H1 (cell line): ENCODE results near the gene MUC4. TPM values are rescaled to one million over a fixed set of nuclear protein-coding genes. Genes with fewer than 3 reads are reported as not detected.

ENCODE experiments used
- CTCF ChIA-PET: fragments of 300-600 bp; sonication (Branson Sonifier 250); formaldehyde crosslinking; loops from one replicate; lab custom pipeline; 2021; ENCODE audit not compliant: partially characterized antibody; lab: Charles Lee
- POLR2A ChIA-PET: fragments of 300-600 bp; sonication (Branson Sonifier 250); formaldehyde crosslinking; loops from one replicate; lab custom pipeline; 2021; ENCODE audit warnings: inconsistent platforms; ENCODE audit not compliant: partially characterized antibody; lab: Charles Lee
- DNase-seq, 2 experiments: peaks; one replicate each; pipeline versions ENCODE4 v3.0.0 to v3.0.0-alpha.2; 2010 to 2022; ENCODE audit warnings: low spot score in 2 of 2, low read depth in 1 of 2, mixed read lengths in 1 of 2
- FAIRE-seq: peaks from 2 replicates; lab custom pipeline; 2011; peaks lifted over from hg19 to GRCh38; lab: Jason Lieb, UNC
- H2AFZ ChIP-seq: 2 replicates; pipeline ENCODE4 v1.8.1; 2012; ENCODE audit warnings: low read length, inconsistent platforms
- H2AK5ac ChIP-seq: 2 replicates; pipeline ENCODE4 v1.6.1; 2013; ENCODE audit warnings: low read depth, low read length
- H2BK120ac ChIP-seq: replicated peaks from 2 replicates; pipeline ENCODE3; 2013; ENCODE audit warnings: low read depth, low read length, inconsistent platforms
- H2BK12ac ChIP-seq: 2 replicates; pipeline ENCODE4 v1.6.1; 2013; ENCODE audit warnings: low read depth, low read length
- H2BK15ac ChIP-seq: 2 replicates; pipeline ENCODE4 v1.6.1; 2013; ENCODE audit warnings: low read length
- H2BK20ac ChIP-seq: 2 replicates; pipeline ENCODE4 v1.6.1; 2013; ENCODE audit warnings: low read length
- H2BK5ac ChIP-seq: 2 replicates; pipeline ENCODE4 v1.6.1; 2013; ENCODE audit warnings: low read depth, low read length
- H3K14ac ChIP-seq: 2 replicates; pipeline ENCODE4 v1.6.1; 2013; ENCODE audit warnings: inconsistent platforms; ENCODE audit not compliant: insufficient read length
- H3K18ac ChIP-seq: 2 replicates; pipeline ENCODE4 v1.6.1; 2013; ENCODE audit warnings: low read length; ENCODE audit errors: extremely low read depth
- H3K23ac ChIP-seq: 2 replicates; pipeline ENCODE4 v1.6.1; 2013; ENCODE audit warnings: inconsistent platforms; ENCODE audit not compliant: insufficient read length
- H3K23me2 ChIP-seq: 2 replicates; pipeline ENCODE4 v1.6.1; 2013; ENCODE audit warnings: low read depth, low read length
- H3K27ac ChIP-seq: 2 replicates; pipeline ENCODE4 v1.6.1; 2011; ENCODE audit warnings: low read depth, low read length, inconsistent platforms
- H3K27me3 ChIP-seq, 4 experiments: replicated peaks in 1 of 4; 1 replicate in 1 of 4; 2 replicates in 3 of 4; pipeline versions ENCODE4 v1.6.1 to v1.8.1; 2011 to 2013; ENCODE audit warnings: low read length in 3 of 4, mild to moderate bottlenecking in 3 of 4, inconsistent platforms in 2 of 4, mixed read lengths in 2 of 4, moderate library complexity in 1 of 4; ENCODE audit not compliant: control insufficient read depth in 3 of 4, insufficient read depth in 3 of 4; ENCODE audit errors: extremely low read depth in 1 of 4
- H3K36me3 ChIP-seq, 4 experiments: 2 replicates each; pipeline versions ENCODE4 v1.6.1 to v1.8.1; 2011 to 2013; ENCODE audit warnings: mild to moderate bottlenecking in 4 of 4, low read length in 3 of 4, moderate library complexity in 2 of 4, control low read depth in 1 of 4, inconsistent platforms in 1 of 4; ENCODE audit not compliant: insufficient read depth in 4 of 4, control insufficient read depth in 2 of 4
- H3K4ac ChIP-seq: replicated peaks from 2 replicates; pipeline ENCODE3; 2013; ENCODE audit warnings: low read length, low read depth, mixed read lengths, inconsistent platforms; ENCODE audit not compliant: insufficient read length
- H3K4me1 ChIP-seq, 4 experiments: replicated peaks in 1 of 4; 1 replicate in 1 of 4; 2 replicates in 3 of 4; pipeline versions ENCODE4 v1.6.1 to v1.8.1; 2011 to 2013; ENCODE audit warnings: low read length in 3 of 4, inconsistent platforms in 2 of 4, mixed read lengths in 1 of 4; ENCODE audit not compliant: insufficient read depth in 4 of 4, control insufficient read depth in 3 of 4
- H3K4me2 ChIP-seq, 2 experiments: 2 replicates each; pipeline versions ENCODE4 v1.6.1 to v1.8.1; 2011 to 2013; ENCODE audit warnings: low read depth in 2 of 2, low read length in 2 of 2, control low read depth in 1 of 2, inconsistent platforms in 1 of 2, mild to moderate bottlenecking in 1 of 2; ENCODE audit not compliant: insufficient read depth in 1 of 2
- H3K4me3 ChIP-seq, 4 experiments: fragments of 200-600, 300-600 bp in 1 of 4; sonication (generic), shearing (Covaris generic), sonication (Bioruptor Twin) in 1 of 4; 2 replicates each; pipeline versions ENCODE4 v1.5.1 to v1.8.1; 2011 to 2016; ENCODE audit warnings: low read length in 4 of 4, low read depth in 3 of 4, control low read depth in 2 of 4, inconsistent platforms in 2 of 4, mild to moderate bottlenecking in 2 of 4, mixed read lengths in 1 of 4, moderate library complexity in 1 of 4; ENCODE audit not compliant: insufficient read depth in 2 of 4; ENCODE audit errors: extremely low read depth in 1 of 4
- H3K56ac ChIP-seq: replicated peaks from 2 replicates; pipeline ENCODE3; 2013; ENCODE audit warnings: low read depth, mild to moderate bottlenecking, mixed read lengths, low read length, inconsistent platforms; ENCODE audit not compliant: insufficient read length
- H3K79me1 ChIP-seq: 2 replicates; pipeline ENCODE4 v1.6.1; 2013; ENCODE audit warnings: low read depth, low read length, control low read depth
- H3K79me2 ChIP-seq, 2 experiments: 2 replicates each; pipeline versions ENCODE4 v1.6.1 to v1.8.1; 2012 to 2013; ENCODE audit warnings: low read length in 2 of 2, mild to moderate bottlenecking in 2 of 2, inconsistent platforms in 1 of 2; ENCODE audit not compliant: insufficient read depth in 2 of 2, control insufficient read depth in 1 of 2
- H3K9ac ChIP-seq, 4 experiments: replicated peaks in 1 of 4; 1 replicate in 1 of 4; 2 replicates in 3 of 4; pipeline versions ENCODE4 v1.6.1 to v1.8.1; 2011 to 2013; ENCODE audit warnings: low read depth in 3 of 4, low read length in 3 of 4, control low read depth in 2 of 4, mild to moderate bottlenecking in 2 of 4, moderate library complexity in 2 of 4, inconsistent platforms in 1 of 4; ENCODE audit errors: extremely low read depth in 1 of 4
- H3K9me3 ChIP-seq, 2 experiments: 2 replicates each; pipeline versions ENCODE4 v1.6.1 to v1.8.1; 2012 to 2013; ENCODE audit warnings: mild to moderate bottlenecking in 2 of 2, moderate library complexity in 2 of 2, control low read depth in 1 of 2, inconsistent platforms in 1 of 2, low read depth in 1 of 2, low read length in 1 of 2, mixed read lengths in 1 of 2; ENCODE audit not compliant: insufficient read depth in 2 of 2
- H4K20me1 ChIP-seq, 2 experiments: replicated peaks in 1 of 2; 2 replicates each; pipeline versions ENCODE3 to v1.8.1; 2011 to 2013; ENCODE audit warnings: inconsistent platforms in 2 of 2, low read length in 2 of 2, mild to moderate bottlenecking in 1 of 2; ENCODE audit not compliant: insufficient read depth in 2 of 2, control insufficient read depth in 1 of 2
- H4K5ac ChIP-seq: 2 replicates; pipeline ENCODE4 v1.6.1; 2013; ENCODE audit warnings: low read length, low read depth, mixed read lengths, inconsistent platforms; ENCODE audit not compliant: insufficient read length
- H4K8ac ChIP-seq: 2 replicates; pipeline ENCODE4 v1.8.0; 2013; ENCODE audit warnings: mild to moderate bottlenecking, moderate library complexity, low read length, inconsistent platforms; ENCODE audit not compliant: insufficient read depth; ENCODE audit errors: extremely low read depth
- H4K91ac ChIP-seq: replicated peaks from 2 replicates; pipeline ENCODE3; 2013; ENCODE audit warnings: low read length, mixed read lengths, inconsistent platforms; ENCODE audit not compliant: insufficient read length
- CBX5 ChIP-seq: fragments of 300-800, 300-1000 bp; sonication (generic); IDR thresholded peaks from 2 replicates; pipeline ENCODE4 v1.7.1; 2016; ENCODE audit warnings: antibody characterized with exemption, low read length, low read depth
- CEBPB ChIP-seq: IDR thresholded peaks from 2 replicates; pipeline ENCODE4 v1.6.1; 2012; ENCODE audit warnings: low read depth, low read length
- CHD2 ChIP-seq: IDR thresholded peaks from 2 replicates; pipeline ENCODE4 v1.6.1; 2012; ENCODE audit warnings: low read length, improper control_type of control experiment
- RNF2 ChIP-seq: fragments of 200-900, 300-1000 bp; sonication (generic); IDR thresholded peaks from 2 replicates; pipeline ENCODE4 v1.7.1; 2016; ENCODE audit warnings: borderline replicate concordance, low read depth, mild to moderate bottlenecking, antibody characterized with exemption, low read length; ENCODE audit not compliant: poor library complexity, severe bottlenecking; ENCODE audit errors: missing control alignments
- SP4 ChIP-seq: IDR thresholded peaks from 2 replicates; pipeline ENCODE4 v1.6.1; 2012; ENCODE audit warnings: low read length, inconsistent platforms
- TCF12 ChIP-seq: IDR thresholded peaks from 2 replicates; pipeline ENCODE4 v1.6.1; 2011; ENCODE audit warnings: low read depth, mild to moderate bottlenecking, low read length
- USF2 ChIP-seq: IDR thresholded peaks from 2 replicates; pipeline ENCODE4 v1.6.1; 2011; ENCODE audit warnings: low read length, improper control_type of control experiment
- YY1 ChIP-seq: IDR thresholded peaks from 2 replicates; pipeline ENCODE4 v1.6.1; 2011; ENCODE audit warnings: low read depth, mild to moderate bottlenecking, low read length
- WGBS, 2 experiments: shearing (Covaris generic) in 1 of 2; methylation state at CpG; one replicate each; pipeline versions ENCODE4 v1.1.6 to v1.1.7; 2013 to 2015; ENCODE audit warnings: low lambda C conversion rate in 2 of 2, mixed read lengths in 2 of 2, inconsistent platforms in 1 of 2, low coverage in 1 of 2, missing lambda C conversion rate in 1 of 2; ENCODE audit not compliant: insufficient replicate concordance in 2 of 2, insufficient coverage in 1 of 2, insufficient read length in 1 of 2; ENCODE audit errors: extremely low coverage in 1 of 2, missing lambda C conversion rate in 1 of 2; 5-methylcytosine and 5-hydroxymethylcytosine counted together
- polyA plus RNA-seq, 7 experiments: library from polyadenylated mRNA; depleted of rRNA in 3 of 7; stranded (reverse) in 5 of 7; unstranded in 2 of 7; fragments of >200 nt in 5 of 7; fragments of 200-250 nt in 2 of 7; gene quantifications; 1 replicate in 5 of 7; 2 replicates in 1 of 7; 4 replicates in 1 of 7; pipeline versions ENCODE4 v1.2.1 to v1.2.3, GENCODE V29; 2011 to 2013; ENCODE audit warnings: missing spikeins in 2 of 7, mixed read lengths in 2 of 7
- total RNA-seq: library from RNA; stranded (reverse); fragmentation: NEBNext Ultra II Directional; extraction: Animal tissue kit (Norgen Biotek cat#: 25700); gene quantifications from 2 replicates; pipeline ENCODE4 v1.2.1, GENCODE V29; 2021

MUC4 gene
- total and polyA plus RNA-seq, 2 of the 8 experiments (the other 6 are each of a cell fraction or from before 2014, with no cell fraction given), result 0.89 to 2.0 TPM

GRCh38 chr3:195762611-195763010 lies 49.1 kb downstream of the MUC4 start:
- Histone ChIP-seq H3K9ac (no peak overlapping the region), H3K23me2 (peaks cover 6% of the 10 kb centered on the region; the same call in 1 of the 2 replicates), H4K91ac (no peak overlapping the region), H3K18ac (no peak overlapping the region), H4K8ac (no peak overlapping the region), H3K23ac (no peak overlapping the region), H3K9me3 (no peaks in the 10 kb centered on the region), H3K4ac (no peak overlapping the region), H3K4me3 (no peak overlapping the region), H4K5ac (no peak overlapping the region), H2BK120ac (no peak overlapping the region), H2AFZ (no peak overlapping the region), H2BK15ac (no peak overlapping the region), H4K20me1 (no peaks in the 10 kb centered on the region), H3K79me2 (no peaks in the 10 kb centered on the region), H2AK5ac (no peak overlapping the region), H2BK5ac (no peak overlapping the region), H3K27ac (no peak overlapping the region), H3K79me1 (no peaks in the 10 kb centered on the region), H3K4me1 (0 out of 7 replicates have a peak, but pooled peaks cover 0 to under 1% (median 0%) of the 10 kb centered on the region in 4 experiments), H3K36me3 (no peaks in the 10 kb centered on the region), H3K27me3 (no peaks in the 10 kb centered on the region; a peak in 3 of 7 replicates), H2BK20ac (no peak overlapping the region), H3K4me2 (no peak overlapping the region), H2BK12ac (no peak overlapping the region), H3K14ac (no peak overlapping the region), H3K56ac (no peak overlapping the region)
- FAIRE-seq, result no peak
- WGBS, 2 experiments, result 83% methylated on average over 5 of the region's 43 CpGs; no CpG with 5 or more reads in 1 of the 2 experiments
- DNase-seq, result peak in 1 of 2 experiments; percentile 44
- ChIA-PET POLR2A (interaction anchor here (1.1 kb wide), 1 partner anchor 236 kb away, joined by 3 read pairs; no protein-coding TSS in a partner anchor), CTCF (interaction anchor here (1.0 to 5.8 kb wide), 3 partner anchors 10 to 101 kb away, joined by 3 to 33 read pairs (median 3); no protein-coding TSS in a partner anchor)
- TF ChIP-seq USF2, result no peak
- TF ChIP-seq YY1, result no peak
- TF ChIP-seq TCF12, result no peak
- no peak for TF ChIP-seq RNF2
- TF ChIP-seq CBX5, result no peak
- TF ChIP-seq CHD2, result no peak
- TF ChIP-seq CEBPB, result no peak
- TF ChIP-seq SP4, result no peak
